GM19372 (cell line): ENCODE results near the gene GNB1L.
"Not testable (repeated sequence)": the region's sequence is repeated elsewhere in the genome, so short reads cannot be mapped to it uniquely, and the experiment has no call there.

Experiments
- ATAC-seq: cut with Tn5 transposase; IDR thresholded peaks from one replicate; pipeline ENCODE4 v1.9.1; 2021; ENCODE audit warnings: mild to moderate bottlenecking, low read depth, moderate library complexity; ENCODE audit not compliant: unreplicated experiment

The GNB1L gene

DNA sequence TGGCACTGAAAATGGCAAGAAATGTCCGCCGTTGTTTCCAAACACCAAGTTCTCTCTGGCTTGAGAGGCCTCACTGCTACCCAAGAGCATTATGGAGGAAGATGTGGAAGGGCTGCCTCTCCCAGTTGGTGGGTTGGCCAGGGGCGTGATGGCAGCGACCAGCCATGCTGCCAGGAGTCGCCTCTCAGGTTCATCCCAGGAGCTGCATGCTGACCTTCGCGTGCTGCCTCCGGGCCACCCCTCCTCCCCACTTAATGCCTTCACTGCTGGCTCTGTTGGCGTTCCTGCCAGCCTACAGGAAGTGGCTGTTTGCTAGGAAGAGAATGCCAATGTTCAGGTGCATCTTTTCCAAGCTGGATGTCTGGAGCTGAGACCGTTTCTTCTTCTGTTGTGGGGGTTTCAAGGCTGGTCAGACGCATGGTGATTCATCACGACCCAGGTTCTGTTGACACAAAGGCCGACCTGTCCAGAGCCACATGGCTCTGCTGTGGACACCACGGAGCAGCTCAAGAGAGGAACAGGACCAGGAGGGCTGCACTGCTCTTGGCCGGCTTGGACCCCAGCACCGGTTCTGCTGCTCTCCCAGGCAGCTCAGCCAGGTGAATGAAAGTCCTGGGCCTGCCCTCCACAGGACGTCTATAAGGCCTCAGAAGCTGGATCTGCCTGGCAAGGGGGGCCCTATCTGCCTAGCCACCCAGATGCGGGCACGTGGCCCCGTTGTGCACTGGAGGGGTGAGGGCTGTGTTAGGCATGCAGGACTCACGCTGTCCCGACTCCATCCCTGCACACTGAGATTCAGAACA is 69.0 kb downstream of the GNB1L start:
- ATAC-seq: no peak

DNA sequence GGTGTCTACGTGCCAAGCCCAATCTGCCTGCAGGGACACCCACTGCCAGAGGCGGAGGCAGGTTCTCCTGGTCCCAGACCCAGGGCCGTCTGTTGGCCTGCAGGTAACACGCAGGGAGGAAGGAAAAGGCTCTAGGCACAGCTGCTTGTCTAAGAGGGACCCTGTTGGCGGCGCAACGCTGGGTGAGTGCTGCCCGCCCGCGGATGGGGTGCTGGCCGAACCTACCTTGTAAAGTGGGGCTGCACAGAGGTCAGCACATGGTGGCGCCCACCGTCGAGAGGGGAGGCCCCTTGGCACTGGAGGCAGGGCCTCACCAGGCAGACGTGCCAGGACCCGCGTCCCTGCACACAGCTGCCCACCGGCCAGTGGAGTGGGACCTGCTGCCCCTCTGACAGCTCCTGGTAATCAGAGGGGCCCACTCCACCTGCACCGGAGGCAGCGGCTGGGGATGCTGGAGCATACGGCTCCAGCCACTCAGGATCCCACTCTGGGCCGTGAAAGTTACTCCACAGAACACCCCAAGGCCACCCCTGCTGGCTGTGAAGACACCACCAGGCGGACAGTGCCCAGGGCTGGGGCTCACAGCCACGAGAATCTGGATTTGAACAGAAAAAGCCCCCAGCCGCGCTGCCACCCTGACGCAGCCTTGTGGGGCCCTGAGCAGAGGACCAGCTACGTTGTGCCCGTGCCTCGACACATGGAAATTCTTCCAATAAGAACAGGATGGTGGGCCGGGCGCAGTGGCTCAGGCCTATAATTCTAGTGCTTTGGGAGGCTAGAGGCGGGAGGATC is 70.1 kb downstream of the GNB1L start:
- no peak for ATAC-seq

DNA sequence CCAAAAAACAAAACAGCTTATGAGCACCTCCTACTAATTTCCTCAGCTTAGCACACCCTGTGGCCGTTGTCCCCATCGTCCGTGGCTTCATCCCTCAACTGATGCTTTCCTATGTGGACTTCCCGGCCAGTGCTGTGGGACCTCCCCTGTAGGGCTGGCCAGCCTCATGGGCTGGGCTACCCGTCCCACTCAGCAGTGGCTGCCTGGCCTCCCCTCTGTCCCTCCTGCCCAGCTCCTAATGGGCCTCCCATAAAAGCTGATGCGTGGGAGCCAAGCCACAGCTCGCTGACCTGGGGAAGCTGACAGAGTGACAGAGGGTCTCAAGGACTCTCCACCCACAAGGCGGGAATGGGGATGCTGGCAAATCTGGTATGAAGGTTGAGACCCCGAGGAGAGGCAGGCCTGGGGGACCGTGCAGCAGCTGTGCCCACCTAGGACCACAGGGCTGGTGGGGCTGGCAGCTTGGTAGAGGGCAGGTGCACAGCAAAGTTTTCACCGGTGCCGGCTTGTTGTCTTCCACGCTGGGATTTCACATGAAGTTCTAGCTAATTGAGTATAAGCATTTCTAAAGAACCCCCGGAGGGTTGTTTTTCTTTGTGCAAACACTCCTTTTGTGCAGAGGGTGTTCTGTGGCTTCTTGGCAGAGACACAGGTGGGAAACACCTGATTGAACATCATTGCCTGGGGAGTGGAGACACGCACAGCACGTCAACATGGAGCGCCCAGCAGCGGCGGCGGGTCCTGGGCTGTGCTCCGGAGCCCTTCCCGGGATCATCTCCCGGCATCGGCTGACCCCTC is 70.9 kb downstream of the GNB1L start:
- ATAC-seq: no peak

DNA sequence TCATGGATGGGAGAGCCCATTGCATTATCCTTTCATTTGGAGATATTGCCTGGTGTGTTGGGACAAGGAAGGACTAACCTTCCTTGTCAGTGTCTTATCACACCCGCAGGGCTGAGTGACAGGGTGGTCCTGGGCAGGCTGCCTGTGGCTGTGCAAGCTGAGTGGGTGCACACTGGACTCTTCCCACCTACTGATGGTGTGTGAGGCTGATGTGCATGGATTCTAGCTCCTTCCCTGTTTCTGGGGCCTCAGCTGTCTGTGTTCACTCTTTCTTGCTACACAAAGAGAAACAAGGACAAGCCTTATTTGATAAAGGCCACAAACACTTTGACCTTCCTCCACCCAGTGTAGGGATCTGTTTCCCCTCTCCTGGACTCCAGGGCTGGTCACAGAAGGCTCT is 72.1 kb downstream of the GNB1L start:
- no peak for ATAC-seq

DNA sequence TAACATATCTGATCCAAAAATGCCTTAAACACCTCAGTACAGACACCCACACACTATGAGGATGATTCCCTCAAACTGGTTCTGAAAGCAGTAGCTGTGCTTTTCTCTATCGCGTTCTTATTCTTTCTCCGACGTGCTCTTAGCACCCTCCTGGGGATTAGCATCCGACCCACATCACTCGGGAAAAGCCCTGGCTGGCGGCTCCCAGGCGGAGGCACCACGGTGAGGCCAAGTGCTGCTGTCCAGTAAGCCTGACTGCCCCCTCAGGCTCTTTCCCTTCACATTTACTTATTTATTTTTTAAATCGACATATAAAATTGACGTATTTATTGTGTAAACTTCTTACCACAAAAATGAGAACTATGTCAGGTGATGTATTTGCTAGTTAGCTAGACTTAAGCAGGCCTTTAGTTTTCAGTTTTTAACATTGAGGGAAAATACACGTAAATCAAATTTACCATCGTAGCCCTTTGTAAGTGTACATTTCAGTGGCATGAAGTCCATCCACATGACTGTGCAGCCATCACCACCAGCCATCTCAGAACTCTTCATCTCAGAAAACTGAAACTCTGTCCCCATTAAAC is 74.9 kb downstream of the GNB1L start:
- ATAC-seq: no peak

DNA sequence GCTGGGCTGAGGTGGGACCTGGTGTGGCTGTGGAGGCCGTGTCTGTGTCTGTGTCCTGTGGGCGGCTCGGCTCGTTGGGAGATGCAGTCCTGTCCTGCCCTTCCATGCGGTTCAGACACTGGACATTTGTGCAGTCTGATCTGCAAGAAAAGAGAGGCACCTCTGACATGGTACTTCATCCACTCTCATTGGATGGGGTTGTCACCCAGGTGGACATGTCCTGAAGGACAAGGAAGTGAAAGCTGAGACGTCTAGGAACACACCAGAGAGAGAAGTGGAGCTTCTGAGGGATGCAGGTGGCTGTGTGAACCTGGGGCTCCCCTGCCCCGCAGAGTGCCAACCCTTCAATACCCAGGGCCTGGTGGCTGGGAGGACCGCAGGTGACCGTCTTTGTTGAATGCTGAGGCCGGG is 75.7 kb downstream of the GNB1L start:
- no peak for ATAC-seq

DNA sequence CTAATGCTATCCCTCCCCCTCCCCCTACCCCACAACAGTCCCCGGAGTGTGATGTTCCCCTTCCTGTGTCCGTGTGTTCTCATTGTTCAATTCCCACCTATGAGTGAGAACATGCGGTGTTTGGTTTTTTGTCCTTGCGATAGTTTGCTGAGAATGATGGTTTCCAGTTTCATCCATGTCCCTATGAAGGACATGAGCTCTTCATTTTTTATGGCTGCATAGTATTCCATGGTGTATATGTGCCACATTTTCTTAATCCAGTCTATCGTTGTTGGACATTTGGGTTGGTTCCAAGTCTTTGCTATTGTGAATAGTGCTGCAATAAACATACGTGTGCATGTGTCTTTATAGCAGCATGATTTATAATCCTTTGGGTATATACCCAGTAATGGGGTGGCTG is 77.5 kb downstream of the GNB1L start:
- not testable (repeated sequence) for ATAC-seq

DNA sequence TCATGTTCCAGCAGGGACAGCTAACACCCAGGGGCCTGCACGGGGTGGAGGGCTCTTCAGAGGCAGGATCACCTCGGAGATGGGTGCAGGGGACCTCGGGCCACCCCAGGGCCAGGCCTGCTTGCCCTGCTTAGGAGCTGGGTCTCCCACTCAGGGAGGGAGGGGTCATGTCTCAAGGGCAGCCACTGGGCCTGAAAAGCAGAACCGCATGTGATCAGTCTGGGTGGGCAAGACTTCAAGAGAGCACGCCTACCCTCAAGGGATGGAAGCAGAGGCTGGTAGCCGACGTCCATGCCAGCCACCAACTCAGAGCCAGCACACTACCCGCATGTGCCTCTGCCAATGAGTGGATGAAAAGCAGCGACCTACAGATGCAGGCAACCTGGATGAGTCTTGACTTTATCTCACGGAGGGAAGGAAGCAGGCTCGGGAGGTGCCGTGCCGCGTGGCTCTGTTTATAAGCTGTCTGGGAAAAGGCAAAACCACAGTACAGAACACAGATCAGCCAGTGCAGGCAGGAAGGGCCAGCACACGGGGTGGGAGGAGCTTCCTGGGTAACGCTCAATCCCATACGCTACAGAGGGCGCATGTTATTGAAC is 78.1 kb downstream of the GNB1L start:
- no peak for ATAC-seq

DNA sequence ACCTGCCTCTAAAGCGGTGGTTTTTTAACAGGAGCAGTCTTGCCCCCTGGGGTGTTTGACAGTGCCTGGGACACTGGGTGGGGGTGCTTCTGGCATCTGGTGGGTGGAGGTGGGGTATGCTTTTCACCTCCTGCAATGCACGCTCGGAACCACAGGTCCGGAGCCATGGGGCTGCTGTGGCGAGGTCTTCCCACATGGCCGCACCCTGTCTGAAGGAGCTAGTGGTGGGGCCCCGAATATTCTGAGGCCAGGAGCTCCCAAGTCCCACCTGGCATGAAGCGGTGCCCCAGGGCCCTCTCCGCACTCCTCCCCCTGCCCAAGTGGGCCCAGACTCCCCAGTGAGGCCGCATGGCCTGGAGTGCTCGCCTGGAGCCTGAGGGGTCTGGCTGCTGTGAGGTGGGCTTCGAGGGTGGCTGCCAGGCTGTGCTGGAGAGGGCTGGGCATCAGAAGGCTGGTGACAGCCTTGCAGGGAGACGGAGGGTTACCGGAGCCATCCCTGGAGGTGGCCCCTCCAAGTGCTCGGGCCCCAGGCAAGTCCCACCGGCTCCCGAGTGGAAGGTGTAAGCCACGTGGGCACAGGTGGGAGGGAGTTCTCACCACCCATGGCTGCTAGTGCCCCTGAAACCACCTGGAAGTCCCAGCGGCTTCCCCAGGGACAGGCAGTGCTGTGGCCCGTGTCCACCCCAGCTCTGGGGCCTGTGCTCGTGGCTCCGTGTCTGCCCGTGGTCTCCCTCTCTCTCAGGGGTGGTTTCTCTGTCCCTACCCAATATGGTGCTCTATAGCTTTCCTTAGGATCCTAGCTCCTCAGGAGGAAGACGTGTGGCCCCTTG is 79.0 kb downstream of the GNB1L start:
- no peak for ATAC-seq

DNA sequence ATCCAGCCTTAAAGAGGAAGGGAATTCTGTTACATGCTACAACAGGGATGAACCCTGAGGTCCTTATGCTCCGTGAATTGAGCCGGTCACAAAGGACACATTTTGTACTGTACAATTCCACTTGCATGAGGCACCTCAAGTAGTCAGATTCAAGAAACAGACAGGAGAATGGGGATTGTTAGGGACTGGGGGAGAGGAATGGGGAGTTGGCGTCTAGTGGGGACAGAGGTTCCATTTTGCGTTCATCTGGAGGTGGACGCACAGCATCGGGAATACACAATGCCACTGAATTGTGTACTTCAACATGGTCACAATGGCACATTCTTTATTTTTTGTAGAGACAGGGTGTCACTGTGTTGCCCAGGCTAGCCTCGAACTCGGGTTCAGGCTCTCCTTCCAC is 80.0 kb downstream of the GNB1L start:
- no peak for ATAC-seq

DNA sequence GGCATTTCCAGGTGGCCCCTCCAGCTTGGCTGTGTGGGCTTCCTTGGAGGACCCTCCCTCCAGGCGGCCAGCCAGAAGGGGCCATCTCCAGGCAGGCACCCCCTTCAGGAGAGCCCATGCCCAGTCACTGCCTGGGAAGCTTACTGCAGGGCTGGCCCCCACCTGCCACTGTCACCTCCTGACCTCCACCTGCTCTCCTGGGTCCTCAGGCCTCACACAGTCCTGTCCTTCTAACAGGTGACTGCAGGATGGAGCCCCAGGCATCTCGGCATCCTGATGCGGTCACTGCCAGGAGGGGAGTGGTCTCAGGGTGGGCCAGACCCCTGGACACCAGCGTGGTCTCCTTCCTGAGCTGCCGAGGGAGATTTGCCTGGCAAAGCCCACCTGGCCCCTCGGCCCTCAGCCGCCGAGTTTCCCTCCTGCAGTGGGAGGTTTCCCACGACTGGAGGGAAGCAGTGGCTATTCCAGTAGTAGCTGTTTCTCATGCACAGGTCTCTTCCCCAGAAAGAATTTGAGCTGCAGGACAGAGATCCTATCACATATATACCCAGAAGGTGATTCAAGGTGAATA is 81.1 kb downstream of the GNB1L start:
- no peak for ATAC-seq

DNA sequence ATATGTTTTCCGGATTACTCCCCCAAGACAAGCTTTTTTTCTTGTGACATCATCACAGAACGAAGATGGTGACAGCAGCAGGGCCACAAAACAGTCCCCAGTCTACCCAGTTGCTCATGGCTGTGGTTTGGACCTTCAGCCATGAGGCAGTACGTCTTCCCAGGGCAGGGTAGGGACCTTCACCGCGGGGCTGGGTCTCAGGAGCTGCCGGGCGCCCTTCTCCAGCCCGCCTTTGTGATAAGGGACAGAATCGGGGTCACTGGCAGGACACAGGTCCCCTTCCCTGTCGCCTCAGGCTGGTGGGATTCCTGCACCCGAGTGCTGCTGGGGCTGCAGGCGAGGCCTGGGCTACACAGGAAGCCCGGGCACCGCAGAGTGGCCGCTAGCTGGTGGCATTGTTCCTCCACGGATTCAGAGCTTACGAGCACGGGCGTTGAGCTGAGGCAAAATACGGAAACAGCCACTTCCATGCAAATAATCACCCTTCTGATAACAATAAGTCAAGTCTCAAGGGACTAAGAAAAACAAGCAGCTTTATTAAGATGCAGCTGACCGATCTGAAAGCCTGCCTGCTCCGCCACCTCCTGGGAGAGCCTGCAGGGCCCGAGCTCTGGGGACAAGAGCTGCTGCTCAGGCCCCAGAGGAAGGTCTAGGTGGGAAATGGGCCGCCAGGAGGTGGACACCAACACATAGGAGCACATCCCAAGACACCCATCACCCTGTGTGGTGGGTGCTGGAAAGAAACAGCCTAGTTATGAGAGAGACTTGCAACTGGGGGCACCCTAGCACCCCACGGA is 81.8 kb downstream of the GNB1L start:
- ATAC-seq: no peak

DNA sequence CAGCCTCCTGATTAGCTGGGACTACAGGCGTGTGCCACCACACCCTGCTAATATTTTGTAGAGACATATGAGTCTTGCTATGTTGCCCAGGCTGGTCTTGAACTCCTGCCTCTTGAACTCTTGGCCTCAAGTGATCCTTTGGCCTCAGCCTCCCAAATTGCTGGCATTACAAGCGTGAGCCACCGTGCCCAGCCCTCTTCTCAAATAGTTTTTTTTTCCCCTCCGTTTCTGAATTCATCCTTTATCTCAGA is 82.3 kb downstream of the GNB1L start:
- ATAC-seq: no peak

DNA sequence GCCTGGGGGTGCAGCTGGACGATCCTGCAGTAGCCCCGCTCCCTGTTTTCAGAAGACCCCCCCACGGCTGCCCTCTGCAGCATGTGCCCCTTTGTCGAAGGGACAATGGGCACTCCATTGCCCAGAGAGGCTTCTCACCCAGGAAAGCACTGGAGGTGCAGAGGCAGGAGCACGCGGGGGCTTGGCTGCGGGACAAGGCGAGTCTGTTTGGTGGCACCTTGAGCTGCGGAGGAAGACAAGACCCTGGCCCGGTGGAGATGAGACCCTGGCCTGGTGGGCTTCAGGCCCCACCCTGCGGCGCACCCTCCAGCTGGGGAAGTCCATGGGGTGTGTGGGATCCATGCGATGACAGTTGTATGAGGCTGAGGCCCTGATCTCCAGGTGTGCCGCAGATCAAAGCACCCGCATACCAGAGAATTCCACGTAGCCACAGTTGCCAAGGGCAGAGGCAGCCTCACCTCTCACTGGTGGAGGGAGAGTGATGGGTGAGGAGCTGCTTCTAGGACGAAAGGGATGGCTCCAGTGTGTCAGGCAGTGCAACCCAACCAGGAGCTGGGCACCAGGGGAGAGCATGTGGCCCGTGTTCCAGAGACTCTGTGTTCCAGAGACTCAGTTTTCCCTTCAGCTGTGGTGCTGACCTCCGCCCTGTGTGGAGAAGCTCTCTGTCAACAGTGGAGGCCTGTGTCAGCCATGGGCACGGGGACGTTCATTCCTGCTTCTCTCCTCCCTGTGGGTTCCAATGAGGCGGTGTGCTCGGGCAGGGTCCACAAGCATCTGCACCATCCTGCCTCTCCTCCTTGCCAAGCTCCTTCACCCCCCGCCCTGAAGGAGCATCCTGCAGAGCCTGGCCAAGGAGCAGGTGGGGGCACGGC is 84.1 kb downstream of the GNB1L start:
- no peak for ATAC-seq

DNA sequence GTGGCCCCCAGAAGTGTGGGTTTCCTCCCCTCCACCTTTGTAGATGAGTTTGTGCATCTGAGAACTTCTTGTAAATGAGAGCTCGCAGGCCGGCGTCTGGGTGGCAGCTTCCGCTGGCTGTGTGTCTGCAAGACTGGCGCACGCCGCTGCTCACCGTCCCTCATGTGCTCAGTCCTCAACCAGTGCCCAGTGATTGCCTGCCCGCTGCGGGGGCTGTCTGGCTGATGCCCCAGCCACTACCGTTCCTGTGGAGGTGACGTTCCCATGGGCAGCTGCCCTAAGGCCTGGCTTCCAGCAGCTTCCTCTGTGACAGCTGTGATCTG is 85.3 kb downstream of the GNB1L start:
- ATAC-seq: no peak

DNA sequence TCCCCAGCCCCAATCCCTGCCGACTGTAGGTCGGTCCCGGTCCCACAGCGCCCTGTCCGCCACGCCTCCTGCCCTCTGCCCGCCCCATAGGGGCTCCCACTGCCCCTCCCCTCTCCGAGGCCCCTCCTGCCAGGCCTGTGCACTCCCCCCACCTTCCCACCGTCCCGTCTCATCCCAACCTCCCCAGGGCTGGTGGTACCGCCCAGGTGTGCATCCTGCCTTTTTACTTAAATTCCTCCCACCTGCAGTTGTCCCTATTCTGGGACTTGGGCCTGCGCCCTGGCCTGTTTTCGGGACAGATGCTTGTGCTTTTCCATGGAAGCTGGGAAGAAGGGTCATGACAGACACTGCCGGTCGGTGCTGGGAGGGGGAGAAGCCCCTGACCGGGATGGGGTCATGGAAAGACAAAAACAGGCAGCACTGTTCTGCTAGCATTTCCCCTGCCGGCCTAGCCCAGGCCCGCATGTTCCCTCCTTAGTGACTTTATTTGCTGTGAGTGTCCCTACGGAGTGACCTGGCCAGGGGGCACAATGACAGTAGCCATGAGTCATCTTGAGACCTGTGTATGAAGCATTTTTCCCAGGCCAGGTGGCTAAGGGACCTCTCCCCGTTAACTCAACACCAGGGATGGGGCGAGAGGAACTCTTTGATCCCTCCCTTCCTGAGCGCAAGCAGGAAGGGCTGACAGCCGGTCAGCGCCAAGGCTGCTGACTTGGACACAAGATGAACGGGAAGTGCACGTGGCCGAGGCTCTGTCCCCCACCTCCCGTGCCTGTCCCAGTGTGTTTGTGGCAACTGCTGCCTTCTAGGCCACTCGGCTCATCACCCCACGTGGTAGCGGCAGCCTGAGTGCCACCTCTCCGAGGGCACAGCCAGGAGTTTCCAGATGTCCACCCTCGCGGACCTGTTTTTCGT is 87.0 kb downstream of the GNB1L start:
- ATAC-seq: no peak
